Endodermal cell (in vitro differentiated cells): ENCODE results near the gene MTMR3. TPM values are rescaled to one million over a fixed set of nuclear protein-coding genes. Genes with fewer than 3 reads are reported as not detected.
"Not testable (repeated sequence)": the region's sequence is repeated elsewhere in the genome, so short reads cannot be mapped to it uniquely, and the experiment has no call there.

Experiments
- DNase-seq: peaks from one replicate; pipeline ENCODE4 v3.0.0-alpha.2; 2017
- H3K27ac ChIP-seq: 2 replicates; pipeline ENCODE4 v1.5.1; 2013; ENCODE audit warnings: mild to moderate bottlenecking, low read depth, low read length, moderate library complexity
- H3K27me3 ChIP-seq: 2 replicates; pipeline ENCODE4 v1.6.1; 2013; ENCODE audit warnings: mild to moderate bottlenecking, low read length, moderate library complexity; ENCODE audit not compliant: insufficient read depth, control insufficient read depth, poor library complexity, severe bottlenecking
- H3K36me3 ChIP-seq: 2 replicates; pipeline ENCODE4 v1.7.0; 2013; ENCODE audit warnings: mild to moderate bottlenecking, low read length, moderate library complexity; ENCODE audit not compliant: control insufficient read depth, insufficient read depth
- H3K4me1 ChIP-seq: one replicate; pipeline ENCODE4 v1.7.0; 2013; ENCODE audit warnings: low read length; ENCODE audit not compliant: control insufficient read depth, insufficient read depth
- H3K4me3 ChIP-seq: 2 replicates; pipeline ENCODE4 v1.5.1; 2013; ENCODE audit warnings: mild to moderate bottlenecking, low read length, moderate library complexity
- H3K9ac ChIP-seq: 2 replicates; pipeline ENCODE4 v1.6.1; 2013; ENCODE audit warnings: mild to moderate bottlenecking, low read length, moderate library complexity; ENCODE audit not compliant: poor library complexity, severe bottlenecking; ENCODE audit errors: extremely low read depth
- H3K9me3 ChIP-seq: 2 replicates; pipeline ENCODE4 v1.6.1; 2013; ENCODE audit warnings: mild to moderate bottlenecking, low read length, moderate library complexity; ENCODE audit not compliant: control insufficient read depth
- H3K27ac Mint-ChIP-seq: 2 replicates; pipeline ENCODE4 v1.8.0; 2020; ENCODE audit warnings: mixed read lengths
- H3K27me3 Mint-ChIP-seq: 2 replicates; pipeline ENCODE4 v1.8.0; 2021; ENCODE audit warnings: mild to moderate bottlenecking, mixed read lengths; ENCODE audit not compliant: insufficient read depth
- H3K36me3 Mint-ChIP-seq: 2 replicates; pipeline ENCODE4 v1.8.0; 2020; ENCODE audit warnings: low read depth, mixed read lengths
- H3K4me1 Mint-ChIP-seq: 2 replicates; pipeline ENCODE4 v1.8.0; 2020; ENCODE audit warnings: mixed read lengths
- H3K4me3 Mint-ChIP-seq: 2 replicates; pipeline ENCODE4 v1.8.0; 2020; ENCODE audit warnings: mild to moderate bottlenecking, moderate library complexity, mixed read lengths
- H3K9me3 Mint-ChIP-seq: 2 replicates; pipeline ENCODE4 v1.8.0; 2020; ENCODE audit warnings: mild to moderate bottlenecking, mixed read lengths
- CTCF ChIP-seq: fragments of 200-600 bp; sonication (generic); conservative IDR thresholded peaks from 2 replicates; pipeline ENCODE4 v1.5.0; 2021; ENCODE audit warnings: antibody characterized with exemption, mild to moderate bottlenecking
- WGBS, 2 experiments: methylation state at CpG; one replicate each; pipeline versions ENCODE4 v1.1.5 to v1.1.7; 2013; ENCODE audit warnings: missing lambda C conversion rate in 2 of 2, mixed read lengths in 1 of 2; ENCODE audit not compliant: insufficient coverage in 1 of 2, insufficient read length in 1 of 2; 5-methylcytosine and 5-hydroxymethylcytosine counted together
- total RNA-seq, 2 donors: library from RNA; stranded (reverse); fragmentation: NEBNext Ultra II Directional in 1 of 2; extraction: Animal tissue kit (Norgen Biotek cat#: 25700) in 1 of 2; gene quantifications; 2 replicates in 1 of 2; 3 replicates in 1 of 2; pipeline ENCODE4 v1.2.1, GENCODE V29; 2021

Gene MTMR3
- total RNA-seq, 2 donors from 2014 or later, result 30.9 to 41.3 TPM

- Histone ChIP-seq H3K27me3 (no peaks in the 10 kb centered on the region), H3K4me3 (no peak overlapping the region), H3K9ac (no peak overlapping the region), H3K4me1 (no peaks in the 10 kb centered on the region), H3K27ac (no peak overlapping the region), H3K9me3 (peaks cover 7% of the 10 kb centered on the region), H3K36me3 (no peaks in the 10 kb centered on the region)
- no peaks in the 10 kb centered on the region for H3K27me3 Mint-ChIP-seq
- no peak for DNase-seq
- no peak overlapping the region for H3K4me3 Mint-ChIP-seq
- 100% methylated on average over 1 of the region's 1 CpG; no CpG with 5 or more reads in 1 of the 2 experiments for WGBS, 2 experiments
- H3K27ac Mint-ChIP-seq, result no peak overlapping the region
- peaks cover 3% of the 10 kb centered on the region for H3K36me3 Mint-ChIP-seq
- peaks cover 7% of the 10 kb centered on the region for H3K4me1 Mint-ChIP-seq
- no peak for TF ChIP-seq CTCF
- H3K9me3 Mint-ChIP-seq, result peaks cover 19% of the 10 kb centered on the region
Measured at GRCh38 chr22:30057375-30057774, 174.4 kb downstream of the MTMR3 start.

GRCh38 chr22:30059346-30060020 lies 176.5 kb downstream of the MTMR3 start:
- 93 to 100% methylated on average over 1 to 8 of the region's 22 CpGs for WGBS, 2 experiments
- H3K36me3 ChIP-seq, H3K9ac ChIP-seq, H3K4me3 Mint-ChIP-seq, H3K4me1 ChIP-seq, H3K27me3 Mint-ChIP-seq, H3K4me3 ChIP-seq, H3K36me3 Mint-ChIP-seq, H3K27ac ChIP-seq, H3K27ac Mint-ChIP-seq, DNase-seq, H3K27me3 ChIP-seq: not testable (repeated sequence)
- H3K9me3 Mint-ChIP-seq, result peaks cover 27% of the 10 kb centered on the region
- peaks cover 12% of the 10 kb centered on the region for H3K4me1 Mint-ChIP-seq
- H3K9me3 ChIP-seq, result peaks cover 14% of the 10 kb centered on the region

GRCh38 chr22:30061094-30061493 lies 178.1 kb downstream of the MTMR3 start:
- H3K27ac ChIP-seq, H3K4me1 ChIP-seq, H3K27ac Mint-ChIP-seq, H3K9ac ChIP-seq, H3K36me3 Mint-ChIP-seq, H3K4me3 ChIP-seq, H3K4me3 Mint-ChIP-seq, H3K27me3 ChIP-seq, H3K27me3 Mint-ChIP-seq, DNase-seq, H3K36me3 ChIP-seq: not testable (repeated sequence)
- H3K9me3 Mint-ChIP-seq, result peaks cover 41% of the 10 kb centered on the region
- 92 to 97% methylated on average over 5 to 6 of the region's 6 CpGs for WGBS, 2 experiments
- peaks cover 12% of the 10 kb centered on the region for H3K4me1 Mint-ChIP-seq
- peaks cover 22% of the 10 kb centered on the region for H3K9me3 ChIP-seq

- Histone ChIP-seq H3K4me1 (no peaks in the 10 kb centered on the region), H3K9me3 (peaks cover 22% of the 10 kb centered on the region), H3K36me3 (no peaks in the 10 kb centered on the region), H3K27me3 (no peaks in the 10 kb centered on the region), H3K4me3 (peak overlapping the region; percentile 23), H3K9ac (no peak overlapping the region), H3K27ac (no peak overlapping the region)
- peaks cover 12% of the 10 kb centered on the region for H3K4me1 Mint-ChIP-seq
- peaks cover 39% of the 10 kb centered on the region for H3K9me3 Mint-ChIP-seq
- no peak for TF ChIP-seq CTCF
- no peaks in the 10 kb centered on the region for H3K27me3 Mint-ChIP-seq
- DNase-seq, result no peak
- H3K27ac Mint-ChIP-seq, result no peak overlapping the region
- H3K36me3 Mint-ChIP-seq, result peaks cover 3% of the 10 kb centered on the region
- H3K4me3 Mint-ChIP-seq, result no peak overlapping the region
- WGBS, 2 experiments, result 84 to 85% methylated on average over 3 of the region's 3 CpGs
Measured at GRCh38 chr22:30062259-30062658, 179.3 kb downstream of the MTMR3 start.
